ENCODE results near the gene GPBAR1. TPM values are rescaled to one million over a fixed set of nuclear protein-coding genes. Genes with fewer than 3 reads are reported as not detected.
A peak's percentile ranks its signal among the peaks of the same experiment; 100 is the strongest.

The GPBAR1 gene
- total and polyA plus RNA-seq, 9 of the 15 experiments (the other 6 are each of a cell fraction or from before 2014, with no cell fraction given) = not detected

Small RNA genes lying within 50 kb of the gene (microRNA-seq; reads per million reads assigned to microRNA genes)
- 2.8 reads per million, percentile 34 among the genes with 10 or more reads in this experiment for gene MIR6513 (ENCODE audit: borderline microRNAs expressed)

Other genes starting within 250 kb of the GPBAR1 start
Only the 7 nearest of the 11 such genes appear.
- not detected in 2 replicates for gene CXCR1, start 94.1 kb upstream of the GPBAR1 start, total RNA-seq (2014; rRNA removed)
- not detected in 2 replicates for gene CXCR1, start 94.1 kb upstream of the GPBAR1 start, total RNA-seq (2014; rRNA removed; fragmentation: Illumina TruSeq; extraction: Trizol)
- gene CXCR1, start 94.1 kb upstream of the GPBAR1 start, total RNA-seq (2015; rRNA removed; fragmentation: Illumina TruSeq; extraction: Trizol) = not detected in 2 replicates
- gene CXCR1, start 94.1 kb upstream of the GPBAR1 start, total RNA-seq (2021) = not detected in 2 replicates
- not detected in 2 replicates for gene CXCR1, start 94.1 kb upstream of the GPBAR1 start, polyA plus RNA-seq (2011; rRNA removed)
- gene CXCR1, start 94.1 kb upstream of the GPBAR1 start, polyA plus RNA-seq (2014; fragmentation: Illumina TruSeq; extraction: Trizol) = not detected in 2 replicates
- gene CXCR1, start 94.1 kb upstream of the GPBAR1 start, polyA plus RNA-seq (2014; fragmentation: Nextera tagmentation; extraction: Ambion mirVana) = not detected
- not detected in 2 replicates for gene CXCR1, start 94.1 kb upstream of the GPBAR1 start, polyA plus RNA-seq (2014; rRNA removed)
- 81.9 and 83.6 TPM in 2 replicates for gene ARPC2, start 43.8 kb upstream of the GPBAR1 start, total RNA-seq (2014; rRNA removed)
- gene ARPC2, start 43.8 kb upstream of the GPBAR1 start, total RNA-seq (2014; rRNA removed; fragmentation: Illumina TruSeq; extraction: Trizol) = 89.4 and 93.0 TPM in 2 replicates
- gene ARPC2, start 43.8 kb upstream of the GPBAR1 start, total RNA-seq (2015; rRNA removed; fragmentation: Illumina TruSeq; extraction: Trizol) = 101 and 111 TPM in 2 replicates
- 81.4 and 91.5 TPM in 2 replicates for gene ARPC2, start 43.8 kb upstream of the GPBAR1 start, total RNA-seq (2021)
- 178 and 187 TPM in 2 replicates for gene ARPC2, start 43.8 kb upstream of the GPBAR1 start, polyA plus RNA-seq (2011; rRNA removed)
- gene ARPC2, start 43.8 kb upstream of the GPBAR1 start, polyA plus RNA-seq (2014; fragmentation: Illumina TruSeq; extraction: Trizol) = 127 and 152 TPM in 2 replicates
- gene ARPC2, start 43.8 kb upstream of the GPBAR1 start, polyA plus RNA-seq (2014; fragmentation: Nextera tagmentation; extraction: Ambion mirVana) = 100 to 1,000 TPM in 1 of 2 experiments, 10 to 100 TPM in 1; 94.0 to 103 TPM
- 122 and 126 TPM in 2 replicates for gene ARPC2, start 43.8 kb upstream of the GPBAR1 start, polyA plus RNA-seq (2014; rRNA removed)
- gene AAMP, start 9.1 kb downstream of the GPBAR1 start, total RNA-seq (2014; rRNA removed) = 156 and 197 TPM in 2 replicates
- gene AAMP, start 9.1 kb downstream of the GPBAR1 start, total RNA-seq (2014; rRNA removed; fragmentation: Illumina TruSeq; extraction: Trizol) = 62.2 and 77.6 TPM in 2 replicates
- 94.1 and 99.2 TPM in 2 replicates for gene AAMP, start 9.1 kb downstream of the GPBAR1 start, total RNA-seq (2015; rRNA removed; fragmentation: Illumina TruSeq; extraction: Trizol)
- gene AAMP, start 9.1 kb downstream of the GPBAR1 start, total RNA-seq (2021) = 87.7 and 96.9 TPM in 2 replicates
- gene AAMP, start 9.1 kb downstream of the GPBAR1 start, polyA plus RNA-seq (2011; rRNA removed) = 39.5 and 47.3 TPM in 2 replicates
- 135 and 139 TPM in 2 replicates for gene AAMP, start 9.1 kb downstream of the GPBAR1 start, polyA plus RNA-seq (2014; fragmentation: Illumina TruSeq; extraction: Trizol)
- 1 to 10 TPM; 5.7 to 8.9 TPM for gene AAMP, start 9.1 kb downstream of the GPBAR1 start, polyA plus RNA-seq (2014; fragmentation: Nextera tagmentation; extraction: Ambion mirVana)
- 133 and 156 TPM in 2 replicates for gene AAMP, start 9.1 kb downstream of the GPBAR1 start, polyA plus RNA-seq (2014; rRNA removed)
- 50.2 and 55.7 TPM in 2 replicates for gene PNKD, start 9.5 kb downstream of the GPBAR1 start, total RNA-seq (2014; rRNA removed)
- gene PNKD, start 9.5 kb downstream of the GPBAR1 start, total RNA-seq (2014; rRNA removed; fragmentation: Illumina TruSeq; extraction: Trizol) = 17.5 and 26.0 TPM in 2 replicates
- 32.3 and 34.0 TPM in 2 replicates for gene PNKD, start 9.5 kb downstream of the GPBAR1 start, total RNA-seq (2015; rRNA removed; fragmentation: Illumina TruSeq; extraction: Trizol)
- gene PNKD, start 9.5 kb downstream of the GPBAR1 start, total RNA-seq (2021) = 59.5 and 60.1 TPM in 2 replicates
- gene PNKD, start 9.5 kb downstream of the GPBAR1 start, polyA plus RNA-seq (2011; rRNA removed) = 37.2 and 41.2 TPM in 2 replicates
- gene PNKD, start 9.5 kb downstream of the GPBAR1 start, polyA plus RNA-seq (2014; fragmentation: Illumina TruSeq; extraction: Trizol) = 64.2 and 68.2 TPM in 2 replicates
- 100 to 1,000 TPM in 1 of 2 experiments, 10 to 100 TPM in 1; 89.1 to 105 TPM for gene PNKD, start 9.5 kb downstream of the GPBAR1 start, polyA plus RNA-seq (2014; fragmentation: Nextera tagmentation; extraction: Ambion mirVana)
- gene PNKD, start 9.5 kb downstream of the GPBAR1 start, polyA plus RNA-seq (2014; rRNA removed) = 80.6 and 85.2 TPM in 2 replicates
- 64.8 and 71.4 TPM in 2 replicates for gene TMBIM1, start 31.5 kb downstream of the GPBAR1 start, total RNA-seq (2014; rRNA removed)
- 56.6 and 59.2 TPM in 2 replicates for gene TMBIM1, start 31.5 kb downstream of the GPBAR1 start, total RNA-seq (2014; rRNA removed; fragmentation: Illumina TruSeq; extraction: Trizol)
- 43.7 and 46.8 TPM in 2 replicates for gene TMBIM1, start 31.5 kb downstream of the GPBAR1 start, total RNA-seq (2015; rRNA removed; fragmentation: Illumina TruSeq; extraction: Trizol)
- 90.7 and 102 TPM in 2 replicates for gene TMBIM1, start 31.5 kb downstream of the GPBAR1 start, total RNA-seq (2021)
- gene TMBIM1, start 31.5 kb downstream of the GPBAR1 start, polyA plus RNA-seq (2011; rRNA removed) = 45.9 and 66.8 TPM in 2 replicates
- gene TMBIM1, start 31.5 kb downstream of the GPBAR1 start, polyA plus RNA-seq (2014; fragmentation: Illumina TruSeq; extraction: Trizol) = 105 and 112 TPM in 2 replicates
- gene TMBIM1, start 31.5 kb downstream of the GPBAR1 start, polyA plus RNA-seq (2014; fragmentation: Nextera tagmentation; extraction: Ambion mirVana) = 10 to 100 TPM; 14.2 to 35.6 TPM
- gene TMBIM1, start 31.5 kb downstream of the GPBAR1 start, polyA plus RNA-seq (2014; rRNA removed) = 47.0 and 49.5 TPM in 2 replicates
- not detected in 2 replicates for gene CATIP, start 95.8 kb downstream of the GPBAR1 start, total RNA-seq (2014; rRNA removed)
- not detected in 2 replicates for gene CATIP, start 95.8 kb downstream of the GPBAR1 start, total RNA-seq (2014; rRNA removed; fragmentation: Illumina TruSeq; extraction: Trizol)
- not detected in 2 replicates for gene CATIP, start 95.8 kb downstream of the GPBAR1 start, total RNA-seq (2015; rRNA removed; fragmentation: Illumina TruSeq; extraction: Trizol)
- gene CATIP, start 95.8 kb downstream of the GPBAR1 start, total RNA-seq (2021) = not detected in 2 replicates
- gene CATIP, start 95.8 kb downstream of the GPBAR1 start, polyA plus RNA-seq (2011; rRNA removed) = not detected in 2 replicates
- gene CATIP, start 95.8 kb downstream of the GPBAR1 start, polyA plus RNA-seq (2014; fragmentation: Illumina TruSeq; extraction: Trizol) = not detected in 2 replicates
- under 1 TPM; 0.06 to 0.08 TPM for gene CATIP, start 95.8 kb downstream of the GPBAR1 start, polyA plus RNA-seq (2014; fragmentation: Nextera tagmentation; extraction: Ambion mirVana)
- gene CATIP, start 95.8 kb downstream of the GPBAR1 start, polyA plus RNA-seq (2014; rRNA removed) = 0.09 TPM in 1 of 2 replicates, not detected in the other
- 0.98 and 1.0 TPM in 2 replicates for gene SLC11A1, start 121.3 kb downstream of the GPBAR1 start, total RNA-seq (2014; rRNA removed)
- gene SLC11A1, start 121.3 kb downstream of the GPBAR1 start, total RNA-seq (2014; rRNA removed; fragmentation: Illumina TruSeq; extraction: Trizol) = 0.32 and 0.65 TPM in 2 replicates
- gene SLC11A1, start 121.3 kb downstream of the GPBAR1 start, total RNA-seq (2015; rRNA removed; fragmentation: Illumina TruSeq; extraction: Trizol) = 0.83 and 1.1 TPM in 2 replicates
- gene SLC11A1, start 121.3 kb downstream of the GPBAR1 start, total RNA-seq (2021) = 1.2 and 1.6 TPM in 2 replicates
- gene SLC11A1, start 121.3 kb downstream of the GPBAR1 start, polyA plus RNA-seq (2011; rRNA removed) = 0.54 and 0.64 TPM in 2 replicates
- gene SLC11A1, start 121.3 kb downstream of the GPBAR1 start, polyA plus RNA-seq (2014; fragmentation: Illumina TruSeq; extraction: Trizol) = 0.40 and 0.43 TPM in 2 replicates
- under 1 TPM; 0.35 to 0.51 TPM for gene SLC11A1, start 121.3 kb downstream of the GPBAR1 start, polyA plus RNA-seq (2014; fragmentation: Nextera tagmentation; extraction: Ambion mirVana)
- gene SLC11A1, start 121.3 kb downstream of the GPBAR1 start, polyA plus RNA-seq (2014; rRNA removed) = 0.69 and 0.99 TPM in 2 replicates

Measured in K562 (cell line).